HG03521 (cell line): ENCODE measurements around the gene SHROOM3.
"Not testable (repeated sequence)": the region's sequence is repeated elsewhere in the genome, so short reads cannot be mapped to it uniquely, and the experiment has no call there.

Source experiments
- ATAC-seq: cut with Tn5 transposase; IDR thresholded peaks from one replicate; pipeline ENCODE4 v1.9.1; 2021; ENCODE audit warnings: mild to moderate bottlenecking, moderate library complexity; ENCODE audit not compliant: unreplicated experiment

The SHROOM3 gene

DNA sequence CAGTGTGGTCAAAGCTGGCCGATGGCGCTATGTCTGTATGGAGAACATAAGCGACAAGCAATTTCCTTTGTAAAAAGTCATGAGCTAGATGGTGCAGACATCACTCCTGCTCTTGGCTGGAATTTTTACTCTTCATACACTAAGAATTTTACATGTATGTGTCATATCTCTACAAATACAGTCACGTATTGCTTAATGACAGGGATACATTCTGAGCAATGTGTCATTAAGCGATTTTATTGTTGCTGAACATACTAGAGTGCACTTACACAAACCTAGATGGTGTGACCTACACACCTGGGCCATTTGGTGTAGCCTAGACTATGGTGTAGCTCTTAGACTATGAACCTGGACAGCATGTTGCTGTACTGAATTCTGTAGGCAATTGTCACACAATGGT is 277.5 kb downstream of the SHROOM3 start:
- no peak for ATAC-seq

DNA sequence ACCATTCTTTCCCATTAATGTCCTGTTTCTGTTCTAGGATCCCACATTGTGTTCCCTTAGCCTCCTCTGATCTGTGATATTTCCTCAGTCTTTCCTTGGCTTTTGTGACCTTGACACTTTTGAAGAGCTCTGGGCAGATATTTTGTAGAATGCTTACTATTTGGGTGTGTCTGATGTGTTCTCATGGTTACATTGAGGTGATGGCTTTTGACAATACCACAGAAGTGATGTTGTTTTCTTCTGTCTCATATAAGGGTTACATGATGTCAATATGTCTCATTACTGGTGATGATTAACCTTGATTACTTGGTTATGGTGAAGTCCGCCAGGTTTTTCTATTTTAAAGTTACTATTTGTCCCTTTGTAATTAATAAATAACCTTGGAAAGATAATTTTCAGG is 279.2 kb downstream of the SHROOM3 start:
- ATAC-seq: no peak

DNA sequence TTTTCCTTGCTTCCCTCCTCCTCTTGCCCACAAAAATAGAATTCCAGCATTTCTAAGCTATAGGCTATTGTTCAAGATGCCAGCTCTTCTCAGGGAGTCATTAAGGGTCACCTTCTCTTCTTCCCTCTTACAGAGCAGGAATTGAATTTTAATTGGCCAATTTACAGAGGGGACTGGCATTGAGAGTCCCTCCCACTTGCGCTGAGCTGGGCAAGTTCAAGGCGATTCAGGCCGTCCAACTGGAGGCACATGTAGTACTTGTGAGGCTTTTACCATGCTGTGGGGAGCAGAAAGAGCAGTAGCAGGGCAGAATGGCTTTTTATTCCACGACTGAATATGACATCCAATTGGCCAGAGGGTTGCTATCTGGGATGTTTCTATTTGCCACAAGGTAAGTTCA is 281.0 kb downstream of the SHROOM3 start:
- no peak for ATAC-seq

DNA sequence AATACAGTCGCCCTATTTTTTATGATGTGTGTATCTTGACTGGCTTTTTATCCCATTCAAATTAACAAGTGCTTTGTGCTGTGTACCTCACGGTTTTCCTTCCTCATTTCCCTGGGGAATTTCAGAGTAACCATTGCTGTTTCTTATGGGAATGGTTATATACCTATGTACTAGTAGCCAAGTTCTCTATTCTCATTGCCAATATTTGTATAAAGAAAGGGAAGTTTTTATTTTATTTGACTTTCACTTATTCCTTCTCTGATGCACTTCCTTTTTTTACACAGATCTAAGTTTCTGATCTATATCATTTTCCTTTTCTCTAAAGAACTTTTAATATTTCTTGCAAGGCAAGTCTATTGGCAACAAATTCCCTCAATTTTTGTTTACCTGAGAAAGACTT is 281.6 kb downstream of the SHROOM3 start:
- no peak for ATAC-seq

DNA sequence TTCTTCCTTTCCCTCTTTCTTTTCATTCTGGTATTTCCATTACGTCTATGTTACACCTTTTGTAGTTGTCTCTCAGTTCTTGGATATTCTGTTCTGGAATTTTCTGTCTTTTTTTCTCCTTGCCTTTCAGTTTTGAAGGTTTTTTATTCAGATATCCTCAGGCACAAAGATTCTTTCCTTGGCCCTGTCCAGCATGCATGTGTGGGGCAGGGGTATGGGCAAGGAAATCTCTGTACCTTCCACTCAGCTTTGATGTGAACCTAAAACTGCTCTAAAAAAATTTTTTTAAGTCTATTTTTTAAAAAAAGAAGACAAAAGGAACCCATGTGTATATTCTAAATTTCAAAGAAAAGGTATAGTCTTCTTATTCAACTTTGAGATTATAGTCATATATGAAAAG is 282.4 kb downstream of the SHROOM3 start:
- ATAC-seq: no peak

DNA sequence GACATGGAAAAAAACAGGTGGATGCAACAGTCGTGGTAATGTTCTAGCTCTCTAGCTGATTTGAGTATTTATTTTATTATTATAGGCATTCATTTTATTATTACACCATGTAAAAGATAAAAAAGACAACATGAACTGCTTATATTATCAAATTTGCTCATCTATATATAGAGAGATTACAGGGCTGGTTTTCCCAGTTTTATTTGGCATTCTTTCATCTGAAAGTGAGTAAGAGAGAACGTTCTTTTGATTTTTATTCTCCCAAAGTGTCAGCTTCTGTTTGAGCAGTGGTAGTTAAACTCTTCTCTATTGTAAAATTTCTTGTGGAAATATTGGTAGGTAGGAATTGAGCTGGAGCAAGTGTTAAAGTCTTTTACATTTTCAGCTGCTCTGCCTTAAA is 283.0 kb downstream of the SHROOM3 start:
- no peak for ATAC-seq

DNA sequence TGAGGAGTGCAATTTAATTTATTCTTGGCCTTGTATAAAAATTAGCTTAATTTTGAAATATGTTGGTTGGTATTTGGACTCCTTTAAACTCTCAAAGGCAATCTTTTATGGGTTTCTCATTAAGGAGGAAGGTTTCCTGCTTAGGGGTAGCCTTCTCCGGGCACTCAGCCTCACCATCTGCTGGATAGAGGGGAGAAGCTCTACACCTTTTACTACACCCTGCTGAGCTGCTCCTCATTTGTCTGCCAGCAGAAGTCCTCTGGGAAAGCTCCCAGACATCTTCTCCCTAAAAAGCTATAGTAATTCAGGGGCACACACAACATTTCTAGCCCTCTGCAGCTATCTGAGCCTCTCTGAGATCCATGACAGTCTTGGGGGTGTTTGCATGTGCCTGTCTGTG is 283.8 kb downstream of the SHROOM3 start:
- no peak for ATAC-seq

DNA sequence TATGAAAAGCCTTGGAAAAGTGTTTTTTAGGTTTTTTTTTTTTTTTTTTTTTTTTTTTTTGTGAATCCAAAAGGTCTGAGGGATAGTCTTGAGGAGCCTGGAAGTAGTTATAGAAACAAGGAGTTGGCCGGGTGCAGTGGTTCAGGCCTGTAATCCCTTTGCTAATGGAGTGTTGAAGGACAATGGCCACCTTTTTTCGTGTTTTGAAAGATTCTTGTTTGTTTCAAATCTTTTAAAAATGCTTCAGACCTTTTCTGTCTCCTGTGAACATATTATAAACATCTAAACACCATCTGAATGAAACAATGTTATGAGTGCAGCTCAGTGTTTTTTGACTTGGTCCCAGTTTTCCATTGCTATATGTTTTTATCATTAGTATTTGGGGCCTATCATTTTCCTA is 285.1 kb downstream of the SHROOM3 start:
- ATAC-seq: no peak

DNA sequence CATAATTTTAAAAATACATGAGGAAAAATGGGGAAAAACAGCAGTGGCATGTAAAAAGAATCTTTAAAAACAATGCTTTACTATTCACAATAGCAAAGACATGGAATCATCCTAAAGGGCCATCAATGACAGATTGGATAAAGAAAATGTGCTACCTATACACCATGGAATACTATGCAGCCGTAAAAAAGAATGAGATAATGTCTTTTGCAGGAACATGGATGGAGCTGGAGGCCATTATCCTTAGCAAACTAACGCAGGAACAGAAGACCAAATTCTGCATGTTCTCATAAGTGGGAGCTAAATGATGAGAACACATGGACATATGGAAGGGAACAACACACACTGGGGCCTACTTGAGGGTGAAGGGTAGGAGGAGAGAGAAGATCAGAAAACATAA is 287.1 kb downstream of the SHROOM3 start:
- not testable (repeated sequence) for ATAC-seq

DNA sequence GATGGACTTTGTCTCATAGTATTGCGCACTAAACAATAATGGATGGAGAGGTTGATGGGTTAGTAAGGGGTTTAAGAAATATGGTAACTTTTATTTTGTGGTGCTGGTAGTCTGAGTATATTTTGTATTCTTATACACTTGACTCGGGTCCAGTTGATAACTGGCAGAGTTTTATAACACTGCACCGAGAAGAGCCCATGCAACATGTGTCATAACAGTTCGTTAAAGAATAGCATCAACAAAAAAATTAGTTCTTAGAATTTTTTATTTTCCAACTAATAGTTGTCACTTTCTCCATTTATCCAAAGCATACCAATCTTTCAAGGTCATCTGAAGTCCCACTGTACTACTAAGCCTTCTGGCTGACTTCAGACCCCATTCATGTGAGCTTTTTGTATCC is 287.8 kb downstream of the SHROOM3 start:
- no peak for ATAC-seq

DNA sequence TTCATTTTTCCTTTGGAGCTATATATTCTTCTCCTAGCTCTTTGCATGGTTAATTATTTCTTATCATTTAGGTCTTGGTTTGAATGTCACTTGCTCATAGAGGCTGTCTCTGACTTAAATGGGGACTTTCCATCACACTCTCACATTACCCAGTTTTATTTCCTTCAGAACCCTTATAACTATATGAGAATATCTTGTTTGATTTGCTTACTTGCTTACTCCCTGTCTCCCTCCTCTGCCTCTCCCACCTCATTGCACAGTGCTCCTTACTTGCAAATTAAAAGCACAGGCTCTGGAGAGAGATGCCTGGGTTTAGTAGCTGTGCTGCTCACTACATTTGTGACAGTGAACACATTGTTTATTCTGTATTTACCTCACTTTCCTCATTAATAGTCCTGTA is 288.3 kb downstream of the SHROOM3 start:
- ATAC-seq: no peak

DNA sequence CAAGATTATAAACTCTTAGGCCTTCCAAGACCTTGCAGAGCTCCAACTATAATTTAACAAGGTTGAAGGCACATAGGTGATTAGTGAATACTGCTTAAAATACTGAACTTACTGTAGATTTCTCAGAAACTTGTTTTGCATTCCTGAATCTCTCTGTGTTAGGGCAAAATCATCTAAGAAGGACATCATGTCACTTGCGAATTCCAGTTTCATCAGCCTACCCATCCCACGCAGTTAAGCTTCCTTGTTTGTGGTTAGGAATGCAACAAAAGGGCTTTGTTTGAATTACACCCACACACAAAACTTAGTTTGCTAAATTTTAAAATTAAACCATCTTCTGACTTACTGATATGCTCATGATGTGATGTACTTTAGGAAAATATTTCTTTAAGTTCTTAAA is 288.9 kb downstream of the SHROOM3 start:
- no peak for ATAC-seq

DNA sequence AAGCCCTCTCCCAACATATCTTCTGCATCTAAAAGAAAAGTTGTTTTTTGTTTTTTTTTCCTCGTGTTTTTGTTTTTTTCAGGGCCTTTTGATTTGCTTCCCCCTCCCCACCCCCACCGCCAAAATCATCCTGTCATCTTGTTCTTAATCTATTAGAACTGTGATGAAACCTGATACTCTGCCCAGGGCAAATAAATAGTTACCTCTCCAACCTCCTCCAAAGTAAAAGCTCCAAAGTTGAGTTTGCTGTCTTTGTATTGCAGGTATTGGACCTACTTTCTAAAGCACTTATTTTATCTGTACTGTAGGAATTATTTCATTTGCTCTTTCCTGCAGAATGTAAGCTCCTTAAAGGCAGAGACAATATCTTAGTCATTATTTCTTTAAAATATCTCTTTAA is 290.0 kb downstream of the SHROOM3 start:
- no peak for ATAC-seq

DNA sequence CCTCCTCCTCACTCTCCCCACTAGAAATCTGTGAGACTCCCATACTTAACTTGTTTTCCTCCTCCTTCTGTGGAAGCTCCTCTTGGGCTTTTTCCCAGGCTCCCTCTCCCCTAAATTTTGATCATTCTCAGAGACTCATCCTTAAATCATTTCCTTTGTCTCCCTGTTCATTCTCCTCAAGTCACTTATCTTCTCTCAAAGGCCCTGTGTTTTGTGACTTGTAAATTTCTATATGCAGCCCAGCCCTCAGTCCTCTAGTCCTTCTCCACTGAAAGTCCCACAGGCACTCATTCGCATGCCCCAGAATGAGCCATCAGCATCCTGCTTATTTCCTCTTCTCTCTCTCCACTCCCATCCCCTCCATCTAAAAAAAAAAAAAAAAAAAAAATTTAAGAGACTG is 291.1 kb downstream of the SHROOM3 start:
- ATAC-seq: no peak

DNA sequence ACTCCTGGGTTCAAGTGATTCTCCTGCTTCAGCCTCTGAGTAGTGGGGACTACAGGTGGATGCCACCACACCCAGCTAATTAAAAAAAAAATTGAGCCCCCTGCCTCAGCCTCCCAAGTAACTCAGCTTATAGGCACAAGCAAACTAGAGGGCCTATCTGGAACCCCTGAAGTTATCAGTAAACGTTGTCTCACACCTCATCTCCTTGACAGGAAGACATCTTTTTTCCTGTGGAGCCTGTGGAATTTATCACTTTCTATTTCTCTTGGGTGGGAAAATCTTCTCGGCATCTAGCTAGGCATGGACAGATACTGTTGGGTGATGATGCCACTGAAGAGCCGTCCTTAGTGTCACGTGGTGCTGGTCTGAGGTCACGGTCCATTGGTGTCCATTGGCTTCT is 291.6 kb downstream of the SHROOM3 start:
- no peak for ATAC-seq

DNA sequence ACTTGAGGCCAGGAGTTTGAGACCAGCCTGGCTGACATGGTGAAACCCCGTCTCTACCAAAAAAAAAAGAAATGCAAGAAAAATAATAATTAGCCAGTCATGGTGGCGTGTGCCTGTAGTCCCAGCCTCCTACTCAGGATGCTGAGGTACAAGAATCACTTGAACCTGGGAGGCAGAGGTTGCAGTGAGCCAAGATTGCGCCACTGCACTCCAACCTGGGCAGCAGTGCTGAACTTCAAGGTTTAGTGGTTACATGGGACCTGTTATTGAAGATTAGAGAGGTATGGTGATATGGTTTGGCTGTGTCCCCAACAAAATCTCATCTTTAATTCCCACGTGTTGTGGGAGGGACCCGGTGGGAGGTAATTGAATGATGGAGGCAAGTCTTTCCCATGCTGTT is 292.9 kb downstream of the SHROOM3 start:
- not testable (repeated sequence) for ATAC-seq

DNA sequence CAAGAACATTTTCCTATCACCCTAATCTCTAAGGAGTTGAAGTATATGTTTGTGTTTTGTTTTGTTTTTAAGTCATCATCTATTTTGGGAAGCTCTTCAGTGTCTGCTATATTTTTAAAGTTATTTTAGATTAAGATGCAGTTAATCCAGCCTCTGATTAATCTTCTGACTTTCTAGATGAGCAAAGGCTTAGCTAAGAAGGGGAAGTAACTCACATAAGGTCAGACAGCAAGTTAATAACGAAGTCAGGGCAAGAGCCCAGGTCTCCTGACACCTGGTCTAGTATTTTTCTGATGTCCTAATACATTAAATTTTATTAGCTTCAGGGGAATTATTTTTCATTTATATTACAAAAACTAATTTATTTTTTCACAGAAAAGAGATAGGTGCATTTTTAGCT is 294.4 kb downstream of the SHROOM3 start:
- peak; percentile 47 for ATAC-seq

DNA sequence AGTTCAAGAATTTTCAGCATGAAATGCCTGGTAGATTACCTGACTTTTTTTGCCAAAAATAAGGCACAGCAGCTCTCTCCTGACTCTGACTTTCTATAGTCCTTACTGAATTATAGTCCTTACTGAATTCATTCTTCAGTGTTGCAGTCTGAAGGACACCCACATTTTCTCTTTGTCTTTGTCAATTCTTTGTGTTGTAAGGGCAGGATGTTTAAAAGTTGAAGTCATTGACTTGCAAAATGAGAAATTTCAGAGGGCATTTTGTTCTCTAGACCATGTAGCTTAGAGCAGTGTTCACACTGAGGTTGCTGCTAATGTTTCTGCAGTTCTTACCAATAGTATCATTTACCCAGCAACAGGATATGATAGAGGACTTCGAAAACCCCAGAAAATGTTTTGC is 295.0 kb downstream of the SHROOM3 start:
- no peak for ATAC-seq

DNA sequence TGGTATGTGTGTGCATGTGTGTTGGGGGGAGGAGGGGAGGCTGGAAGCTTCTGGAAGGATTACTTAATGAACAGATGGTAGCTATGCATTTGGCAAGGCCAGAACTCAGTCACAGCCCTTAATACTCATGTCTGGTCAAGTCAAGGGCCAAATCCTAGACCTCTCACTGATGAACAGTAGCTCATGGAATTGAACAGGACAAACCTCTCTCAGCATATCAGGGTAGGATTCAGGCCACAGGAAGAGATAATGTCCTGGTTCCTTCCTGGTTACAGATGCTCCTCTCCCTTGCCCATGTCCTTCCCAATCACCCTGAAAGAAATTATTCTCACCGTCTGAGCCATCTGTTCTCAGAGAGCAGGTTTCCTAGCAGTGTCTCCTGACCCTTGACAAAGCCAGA is 297.2 kb downstream of the SHROOM3 start:
- ATAC-seq: no peak

DNA sequence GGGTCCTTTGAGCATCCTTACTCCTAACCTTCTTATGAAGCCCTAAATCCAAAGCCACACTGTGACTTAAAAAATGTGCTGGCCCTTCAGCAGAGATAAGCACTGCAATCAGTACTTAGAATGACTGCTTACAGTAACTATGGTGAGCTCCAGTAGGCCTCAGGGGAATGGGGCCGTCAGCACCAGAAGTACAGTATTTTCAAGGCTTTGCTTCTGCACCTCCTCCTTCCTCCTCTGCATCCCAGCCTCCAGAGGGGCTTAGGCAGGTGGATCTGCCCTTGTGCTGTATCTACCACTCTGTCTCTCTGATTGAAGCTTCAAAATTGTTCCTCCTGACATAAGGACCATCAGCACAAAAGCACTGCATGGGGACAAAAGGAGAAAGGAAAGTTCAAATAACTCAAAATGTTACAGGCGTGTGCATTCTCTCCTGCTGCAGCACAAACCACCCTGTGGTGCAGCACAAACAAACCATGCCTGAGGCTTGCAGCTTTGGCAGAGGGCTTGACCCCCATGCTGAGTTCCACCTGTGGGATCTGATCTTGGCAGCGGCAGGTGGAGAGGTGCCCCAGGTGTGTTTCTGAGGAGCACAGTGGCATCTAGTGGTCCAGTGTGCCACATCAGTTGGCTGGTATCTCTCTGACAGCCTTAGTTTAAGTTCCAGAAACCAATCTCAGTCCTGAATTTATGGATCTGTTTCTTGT is 298.2 kb downstream of the SHROOM3 start:
- ATAC-seq: no peak

DNA sequence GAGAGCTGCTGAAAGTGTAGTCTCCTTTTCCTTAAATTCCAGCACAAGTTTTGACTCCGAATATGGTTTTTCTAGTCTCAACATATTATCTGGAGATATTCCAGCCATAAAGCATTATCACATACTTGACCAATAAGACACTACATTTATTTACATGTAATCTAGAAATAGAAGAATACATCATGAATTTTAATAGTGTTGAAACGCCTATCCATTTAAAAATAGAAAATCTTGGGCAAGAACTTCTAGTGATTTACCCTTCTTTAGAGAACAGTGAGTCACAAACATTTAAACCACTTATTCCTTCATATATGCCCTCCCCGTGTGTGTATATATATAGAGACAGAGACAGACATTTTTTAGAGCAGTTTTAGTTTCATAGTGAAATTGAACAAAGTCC is 301.4 kb downstream of the SHROOM3 start:
- no peak for ATAC-seq

DNA sequence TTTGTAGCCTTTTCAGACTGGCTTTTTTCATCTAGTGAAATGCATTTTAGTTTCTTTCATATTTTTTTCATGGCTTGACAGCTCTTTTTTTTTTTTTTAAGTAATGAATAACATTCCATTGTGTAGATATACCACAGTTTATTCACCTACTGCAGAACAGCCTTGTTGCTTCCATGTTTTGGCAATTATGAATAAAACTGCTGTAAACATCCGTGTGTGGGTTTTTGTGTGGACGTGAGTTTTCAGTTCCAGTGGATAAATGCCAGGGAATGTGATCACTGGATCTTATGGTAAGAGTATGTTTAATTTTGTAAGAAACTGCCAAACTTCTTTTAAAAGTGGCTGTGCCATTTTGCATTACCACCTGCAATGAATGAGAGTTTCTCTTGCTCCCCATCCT is 302.2 kb downstream of the SHROOM3 start:
- ATAC-seq: no peak

DNA sequence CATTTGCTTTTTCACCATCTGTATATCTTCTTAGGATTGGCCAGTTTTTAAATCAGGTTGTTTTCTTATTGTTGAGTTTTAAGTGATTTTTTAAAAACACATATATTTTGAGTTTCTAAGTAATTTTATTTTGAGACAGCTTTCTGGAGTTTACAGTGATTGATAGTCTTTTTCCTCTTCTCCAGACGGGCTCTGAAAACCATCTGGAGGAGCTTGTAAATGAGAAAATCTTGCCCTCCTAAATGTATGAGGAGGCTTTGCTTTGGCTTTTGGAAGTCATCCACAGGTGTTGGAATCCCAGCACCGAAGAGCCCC is 302.7 kb downstream of the SHROOM3 start:
- ATAC-seq: no peak
